ENCODE data around the gene DNAJC16.
"Not testable (repeated sequence)": the region's sequence is repeated elsewhere in the genome, so short reads cannot be mapped to it uniquely, and the experiment has no call there.

DNAJC16 gene

GRCh38 chr1:15507278-15507677 is 19.4 kb upstream of the DNAJC16 start:
- DNase-seq (ENCODE audit: insufficient read length, low spot score) (no peak), FAIRE-seq (no peak)
- no peak for TF ChIP-seq POLR2A (IDR thresholded peaks at IDR 0.05; ENCODE audit: low read depth, low read length)
- no peak for TF ChIP-seq POU2F2 (IDR thresholded peaks at IDR 0.05; ENCODE audit: low read depth, low read length)
- TF ChIP-seq POLR2AphosphoS5 (IDR thresholded peaks at IDR 0.05; ENCODE audit: low read depth, low read length): no peak
- no peak for TF ChIP-seq SPI1 (IDR thresholded peaks at IDR 0.05; ENCODE audit: low read depth, low read length)
- no peak for TF ChIP-seq PAX5 (IDR thresholded peaks at IDR 0.05; ENCODE audit: insufficient read depth, low read length, severe bottlenecking)
- TF ChIP-seq TAF1 (IDR thresholded peaks at IDR 0.05; ENCODE audit: low read depth, low read length): no peak

- FAIRE-seq (no peak), DNase-seq (ENCODE audit: insufficient read length, low spot score) (no peak)
- TF ChIP-seq POLR2AphosphoS5 (IDR thresholded peaks at IDR 0.05; ENCODE audit: low read depth, low read length) (no peak), SPI1 (IDR thresholded peaks at IDR 0.05; ENCODE audit: low read depth, low read length) (no peak), TAF1 (IDR thresholded peaks at IDR 0.05; ENCODE audit: low read depth, low read length) (no peak), PAX5 (IDR thresholded peaks at IDR 0.05; ENCODE audit: insufficient read depth, low read length, severe bottlenecking) (no peak), POU2F2 (IDR thresholded peaks at IDR 0.05; ENCODE audit: low read depth, low read length) (no peak), POLR2A (IDR thresholded peaks at IDR 0.05; ENCODE audit: low read depth, low read length) (no peak)
Observed at GRCh38 chr1:15508700-15509487, 17.8 kb upstream of the DNAJC16 start.

GRCh38 chr1:15509586-15509985 is 17.1 kb upstream of the DNAJC16 start:
- TF ChIP-seq TAF1 (IDR thresholded peaks at IDR 0.05; ENCODE audit: low read depth, low read length): no peak
- TF ChIP-seq POLR2A (IDR thresholded peaks at IDR 0.05; ENCODE audit: low read depth, low read length): no peak
- TF ChIP-seq SPI1 (IDR thresholded peaks at IDR 0.05; ENCODE audit: low read depth, low read length): no peak
- TF ChIP-seq POU2F2 (IDR thresholded peaks at IDR 0.05; ENCODE audit: low read depth, low read length): no peak
- no peak for TF ChIP-seq POLR2AphosphoS5 (IDR thresholded peaks at IDR 0.05; ENCODE audit: low read depth, low read length)
- no peak for TF ChIP-seq PAX5 (IDR thresholded peaks at IDR 0.05; ENCODE audit: insufficient read depth, low read length, severe bottlenecking)
- FAIRE-seq (no peak), DNase-seq (ENCODE audit: insufficient read length, low spot score) (no peak)

GRCh38 chr1:15510611-15511405 is 15.8 kb upstream of the DNAJC16 start:
- FAIRE-seq: no peak

GRCh38 chr1:15513192-15513591 is 13.5 kb upstream of the DNAJC16 start:
- TF ChIP-seq PAX5 (IDR thresholded peaks at IDR 0.05; ENCODE audit: insufficient read depth, low read length, severe bottlenecking) (no peak), TAF1 (IDR thresholded peaks at IDR 0.05; ENCODE audit: low read depth, low read length) (no peak), SPI1 (IDR thresholded peaks at IDR 0.05; ENCODE audit: low read depth, low read length) (no peak), POU2F2 (IDR thresholded peaks at IDR 0.05; ENCODE audit: low read depth, low read length) (no peak)
- no peak for FAIRE-seq
- no peak for DNase-seq (ENCODE audit: insufficient read length, low spot score)

More at GRCh38 chr1:15510611-15511405, 15.8 kb upstream of the DNAJC16 start:
- no peak for DNase-seq (ENCODE audit: insufficient read length, low spot score)
- TF ChIP-seq POLR2A (IDR thresholded peaks at IDR 0.05; ENCODE audit: low read depth, low read length): no peak
- TF ChIP-seq PAX5 (IDR thresholded peaks at IDR 0.05; ENCODE audit: insufficient read depth, low read length, severe bottlenecking): no peak
- no peak for TF ChIP-seq POU2F2 (IDR thresholded peaks at IDR 0.05; ENCODE audit: low read depth, low read length)
- TF ChIP-seq TAF1 (IDR thresholded peaks at IDR 0.05; ENCODE audit: low read depth, low read length): no peak
- no peak for TF ChIP-seq POLR2AphosphoS5 (IDR thresholded peaks at IDR 0.05; ENCODE audit: low read depth, low read length)
- TF ChIP-seq SPI1 (IDR thresholded peaks at IDR 0.05; ENCODE audit: low read depth, low read length): no peak

- FAIRE-seq: no peak
- TF ChIP-seq POLR2AphosphoS5 (IDR thresholded peaks at IDR 0.05; ENCODE audit: low read depth, low read length): no peak
- no peak for TF ChIP-seq SPI1 (IDR thresholded peaks at IDR 0.05; ENCODE audit: low read depth, low read length)
- TF ChIP-seq POLR2A (IDR thresholded peaks at IDR 0.05; ENCODE audit: low read depth, low read length): no peak
- TF ChIP-seq PAX5 (IDR thresholded peaks at IDR 0.05; ENCODE audit: insufficient read depth, low read length, severe bottlenecking): no peak
- TF ChIP-seq POU2F2 (IDR thresholded peaks at IDR 0.05; ENCODE audit: low read depth, low read length): no peak
- no peak for TF ChIP-seq TAF1 (IDR thresholded peaks at IDR 0.05; ENCODE audit: low read depth, low read length)
- no peak for DNase-seq (ENCODE audit: insufficient read length, low spot score)
Observed at GRCh38 chr1:15513919-15514318, 12.7 kb upstream of the DNAJC16 start.

- DNase-seq (ENCODE audit: insufficient read length, low spot score): not testable (repeated sequence)
- peak; percentile 31 for FAIRE-seq
Observed at GRCh38 chr1:15514557-15514956, 12.1 kb upstream of the DNAJC16 start.

GRCh38 chr1:15515022-15515663 is 11.5 kb upstream of the DNAJC16 start:
- DNase-seq (ENCODE audit: insufficient read length, low spot score) (no peak), FAIRE-seq (peak; percentile 43)
- TF ChIP-seq PAX5 (IDR thresholded peaks at IDR 0.05; ENCODE audit: insufficient read depth, low read length, severe bottlenecking) (no peak), POU2F2 (IDR thresholded peaks at IDR 0.05; ENCODE audit: low read depth, low read length) (no peak), POLR2AphosphoS5 (IDR thresholded peaks at IDR 0.05; ENCODE audit: low read depth, low read length) (no peak), TAF1 (IDR thresholded peaks at IDR 0.05; ENCODE audit: low read depth, low read length) (no peak), SPI1 (IDR thresholded peaks at IDR 0.05; ENCODE audit: low read depth, low read length) (peak; percentile 82), POLR2A (IDR thresholded peaks at IDR 0.05; ENCODE audit: low read depth, low read length) (no peak)

GRCh38 chr1:15519625-15520024 is 7.0 kb upstream of the DNAJC16 start:
- TF ChIP-seq PAX5 (IDR thresholded peaks at IDR 0.05; ENCODE audit: insufficient read depth, low read length, severe bottlenecking) (no peak), POU2F2 (IDR thresholded peaks at IDR 0.05; ENCODE audit: low read depth, low read length) (no peak), POLR2AphosphoS5 (IDR thresholded peaks at IDR 0.05; ENCODE audit: low read depth, low read length) (no peak), TAF1 (IDR thresholded peaks at IDR 0.05; ENCODE audit: low read depth, low read length) (no peak)
- no peak for DNase-seq (ENCODE audit: insufficient read length, low spot score)
- no peak for FAIRE-seq

- not testable (repeated sequence) for FAIRE-seq; DNase-seq (ENCODE audit: insufficient read length, low spot score)
Observed at GRCh38 chr1:15521206-15521906, 5.3 kb upstream of the DNAJC16 start.
